ENCODE measurements around the gene MYO10.

The MYO10 gene

DNA sequence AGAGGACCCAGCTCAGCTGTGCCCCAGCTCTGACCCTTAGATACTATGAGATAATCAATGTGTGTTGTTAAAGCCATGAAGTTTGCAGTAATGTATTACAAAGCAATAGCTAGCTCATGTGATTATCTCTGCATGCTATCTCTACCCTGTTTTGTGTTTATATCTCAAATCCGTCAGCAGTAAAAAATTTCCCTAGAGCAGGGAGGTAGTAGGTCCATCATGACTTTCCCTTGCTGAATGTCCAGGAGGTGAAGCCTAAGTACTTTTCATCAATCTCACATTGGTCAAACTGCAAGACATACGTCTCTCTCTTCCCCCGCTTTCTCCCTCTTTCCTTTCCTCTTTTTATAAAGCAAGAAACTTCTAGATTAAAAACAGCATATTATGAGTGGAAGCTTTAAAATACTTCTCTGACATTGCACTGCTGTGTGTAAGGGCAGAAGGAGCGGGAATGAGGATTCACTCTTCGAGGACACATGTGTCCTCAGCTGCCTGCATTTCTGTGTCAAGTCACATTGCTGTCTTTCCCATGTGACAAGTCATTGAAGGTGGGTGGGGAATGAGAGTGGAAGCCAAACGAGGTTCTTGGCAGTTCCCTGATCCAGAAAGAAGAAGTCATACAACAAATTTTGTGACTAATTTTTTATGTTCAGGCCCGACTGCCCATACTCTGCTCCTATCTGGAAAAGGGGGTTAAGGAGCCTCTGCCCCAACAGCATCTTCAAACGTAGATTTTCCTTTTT, 226.2 kb downstream of the MYO10 start:
- DNase-seq (ENCODE audit: low spot score), result no peak

DNA sequence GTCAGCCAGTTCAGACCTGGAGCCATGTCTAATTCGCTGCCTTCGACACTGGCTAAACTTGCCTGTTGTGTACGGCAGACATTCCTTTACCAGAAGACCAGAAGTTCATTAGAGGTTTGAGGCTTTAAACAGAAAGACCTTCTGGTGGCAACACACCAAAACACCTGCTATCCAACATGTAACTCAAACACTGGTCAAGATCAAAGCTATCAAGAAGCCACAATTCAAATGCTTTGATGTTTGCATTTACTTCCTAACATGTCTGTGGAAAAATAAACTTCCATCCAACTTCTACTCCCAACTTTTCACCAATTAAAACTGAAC, 228.3 kb downstream of the MYO10 start:
- peak; percentile 93 for DNase-seq (ENCODE audit: low spot score)

DNA sequence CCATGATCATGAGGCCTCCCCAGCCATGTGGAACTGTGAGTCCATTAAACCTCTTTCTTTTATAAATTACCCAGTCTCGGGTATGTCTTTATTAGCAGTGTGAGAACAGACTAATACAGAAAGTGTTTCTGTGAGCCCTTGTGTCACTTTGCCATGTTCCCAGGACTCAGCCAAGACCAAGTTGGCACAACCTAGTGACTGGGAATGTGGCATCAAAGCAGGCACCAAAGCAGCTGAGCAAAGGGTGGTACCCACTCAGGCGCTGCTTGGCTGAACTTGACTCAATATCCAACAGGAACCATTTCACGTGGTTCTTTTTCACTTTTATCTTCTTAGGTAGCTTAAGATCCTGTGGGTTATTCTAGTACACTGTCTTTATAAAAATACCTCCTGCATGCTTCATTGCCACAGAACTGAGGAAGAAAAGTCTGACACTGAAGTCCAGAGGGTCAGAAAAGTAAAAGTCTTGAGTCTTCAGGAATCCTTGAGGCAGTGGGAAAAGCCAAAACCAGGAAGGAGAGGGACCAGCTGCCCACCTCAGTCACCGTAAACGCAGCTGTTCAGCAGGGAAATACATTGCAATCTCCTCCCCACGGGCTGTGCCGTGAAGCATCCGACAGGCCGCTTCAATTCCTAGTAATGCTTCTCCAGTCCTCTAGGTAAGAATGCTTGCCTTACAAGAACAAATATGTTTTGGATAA, 228.8 kb downstream of the MYO10 start:
- no peak for DNase-seq (ENCODE audit: low spot score)

DNA sequence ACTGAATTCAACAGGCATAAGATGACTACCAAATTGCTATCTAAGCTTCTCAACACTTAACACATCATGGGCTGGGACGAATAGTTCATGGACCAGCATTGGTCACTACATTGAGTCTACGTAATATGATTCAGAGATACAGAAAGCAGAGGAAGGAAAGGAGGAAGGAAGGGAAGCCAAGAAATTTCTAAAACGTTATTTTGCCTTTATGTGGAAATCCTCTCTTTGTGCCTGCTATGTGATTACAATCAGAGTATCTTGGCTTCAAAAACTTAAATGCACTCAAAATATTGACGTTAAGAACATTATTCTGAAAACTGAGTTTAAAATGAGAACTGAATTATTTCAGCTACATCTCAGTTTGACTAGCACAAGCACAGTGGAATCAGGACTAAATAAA, 231.1 kb downstream of the MYO10 start:
- no peak for DNase-seq (ENCODE audit: low spot score)

DNA sequence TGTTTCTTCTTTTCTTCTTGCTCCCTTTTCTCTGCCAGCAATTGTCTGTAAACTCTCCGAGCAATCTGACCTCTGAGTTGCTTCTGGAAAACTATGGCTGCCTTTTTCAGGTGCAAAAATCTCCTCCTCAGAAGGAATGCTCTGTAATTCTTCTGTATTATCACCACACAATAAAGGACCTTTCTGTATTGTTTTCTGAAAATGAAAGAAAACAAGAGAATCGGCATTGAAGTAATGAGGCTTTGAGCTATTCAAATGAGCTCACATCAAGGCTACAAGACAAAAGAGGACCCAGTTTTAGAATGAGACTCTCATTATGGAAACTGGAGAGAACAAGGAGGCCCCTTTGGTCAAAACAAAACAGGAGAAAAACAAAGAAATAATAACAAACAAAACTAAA, 233.1 kb downstream of the MYO10 start:
- no peak for DNase-seq (ENCODE audit: low spot score)

DNA sequence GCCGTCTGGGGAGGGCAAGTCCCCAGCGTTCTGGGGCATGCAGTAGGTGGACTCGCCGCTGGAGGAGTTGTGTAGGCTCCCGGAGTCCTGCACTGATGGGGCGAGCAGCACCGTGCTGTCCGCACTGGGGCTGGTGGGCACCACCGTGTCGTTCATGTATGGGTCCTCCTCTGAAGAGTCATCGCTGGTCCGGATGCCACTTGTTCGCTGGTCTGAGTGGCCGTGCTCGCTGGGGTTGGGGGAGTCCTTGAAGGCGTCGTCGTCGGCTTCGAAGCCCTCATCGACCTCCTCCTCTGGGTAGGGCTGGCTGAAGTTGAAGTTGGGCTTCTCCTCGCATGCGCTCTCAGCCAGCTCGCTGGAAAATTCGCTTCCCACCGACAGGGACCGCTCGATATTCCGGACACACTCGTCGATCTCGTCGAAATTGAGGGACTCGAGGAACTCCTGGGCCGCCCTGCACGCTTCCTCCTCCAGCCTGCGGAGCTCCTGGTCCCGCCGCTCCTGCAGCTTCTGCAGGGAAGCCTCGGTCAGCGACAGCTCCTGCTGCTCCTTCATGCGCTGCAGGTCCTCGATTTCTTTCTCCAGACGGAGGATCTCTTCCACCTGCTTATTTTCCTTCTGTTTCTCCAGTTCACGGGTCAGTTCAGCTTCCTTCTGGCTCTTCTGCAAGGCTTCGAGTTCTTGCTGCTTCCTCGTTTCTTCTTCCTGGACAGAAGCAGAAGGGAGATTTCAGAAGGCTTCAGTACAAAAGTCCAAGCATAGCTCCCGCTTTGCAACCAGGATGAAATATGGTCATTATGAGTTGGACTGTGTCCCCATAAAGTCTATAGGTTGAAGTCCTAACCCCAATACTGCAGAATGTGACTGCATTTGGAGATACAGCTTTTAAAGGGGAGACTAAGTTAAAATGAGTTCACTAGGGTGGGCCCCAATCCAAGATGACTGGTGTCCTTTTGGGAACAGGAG, 234.7 kb downstream of the MYO10 start:
- no peak for DNase-seq (ENCODE audit: low spot score)

DNA sequence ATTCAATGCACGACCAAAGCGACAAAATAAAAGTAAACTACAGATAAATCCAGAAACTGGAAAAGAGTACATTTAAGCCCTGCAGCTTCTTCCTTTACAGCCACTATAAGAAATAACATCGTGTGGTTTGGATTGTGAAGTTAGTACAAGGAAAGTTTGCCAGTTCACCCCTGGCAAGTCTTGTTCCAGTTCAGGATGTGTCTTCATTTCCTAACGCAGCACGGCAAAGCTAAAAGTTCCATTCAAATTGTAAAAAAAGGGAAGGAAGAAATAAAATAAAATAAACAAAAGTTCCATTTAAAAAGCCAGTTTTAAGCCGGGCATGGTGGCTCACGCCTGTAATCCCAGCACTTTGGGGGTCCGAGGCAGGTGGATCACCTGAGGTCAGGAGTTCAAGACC, 236.0 kb downstream of the MYO10 start:
- DNase-seq (ENCODE audit: low spot score), result no peak

DNA sequence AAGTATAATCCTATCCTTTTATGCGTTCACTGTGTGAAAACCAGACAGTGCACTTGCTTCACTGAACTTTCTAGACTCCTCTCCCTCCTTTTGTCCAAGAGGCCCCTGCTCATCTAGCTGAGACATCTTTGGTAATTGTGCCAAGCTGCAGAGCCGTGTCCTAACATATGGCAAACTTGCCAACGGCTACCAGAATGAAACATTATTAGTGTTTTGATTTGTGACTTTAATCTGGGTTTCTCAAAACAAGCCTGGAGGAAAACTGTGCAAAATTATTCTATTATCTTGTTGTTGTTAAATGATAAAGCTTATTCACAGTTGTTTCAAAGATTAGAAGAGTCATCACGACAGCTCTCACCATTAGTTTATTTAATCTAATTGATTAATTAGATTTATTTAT, 240.3 kb downstream of the MYO10 start:
- DNase-seq (ENCODE audit: low spot score), result no peak

DNA sequence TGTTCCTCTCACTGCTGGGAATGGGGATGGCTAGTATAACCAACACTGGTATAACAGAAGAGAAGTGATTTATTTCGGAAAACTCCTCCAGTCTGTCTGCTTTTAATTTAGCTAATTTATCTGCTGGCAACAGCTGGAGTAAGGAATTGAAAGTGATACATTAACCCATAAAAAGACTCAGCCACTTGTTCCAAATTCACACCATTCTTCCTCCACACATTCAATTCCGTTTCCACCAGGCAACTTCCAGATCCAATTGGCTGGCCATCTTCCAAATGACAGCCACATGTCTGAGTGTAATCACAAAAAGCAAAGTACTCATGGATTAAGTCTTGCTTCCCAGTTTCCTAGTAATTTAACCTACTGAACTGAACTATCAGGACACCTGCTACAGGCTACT, 242.2 kb downstream of the MYO10 start:
- no peak for DNase-seq (ENCODE audit: low spot score)

DNA sequence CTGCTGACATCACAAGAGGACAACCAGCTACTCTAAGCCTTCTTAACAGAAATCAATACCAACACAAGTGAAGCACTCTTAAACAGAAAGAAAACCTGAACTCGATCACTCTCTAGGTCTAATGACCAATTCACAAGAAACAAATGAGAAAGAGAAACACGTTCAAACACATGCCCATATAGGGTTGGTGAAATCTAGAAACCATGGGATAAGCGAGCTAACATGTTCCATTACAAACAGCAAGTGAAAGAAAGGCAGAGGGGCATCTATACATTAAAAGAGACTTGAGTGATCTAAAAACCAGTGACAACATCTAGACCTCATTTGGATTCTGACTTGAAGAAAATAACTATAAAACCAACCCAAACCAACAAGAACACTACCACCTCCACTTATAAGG, 244.4 kb downstream of the MYO10 start:
- no peak for DNase-seq (ENCODE audit: low spot score)

DNA sequence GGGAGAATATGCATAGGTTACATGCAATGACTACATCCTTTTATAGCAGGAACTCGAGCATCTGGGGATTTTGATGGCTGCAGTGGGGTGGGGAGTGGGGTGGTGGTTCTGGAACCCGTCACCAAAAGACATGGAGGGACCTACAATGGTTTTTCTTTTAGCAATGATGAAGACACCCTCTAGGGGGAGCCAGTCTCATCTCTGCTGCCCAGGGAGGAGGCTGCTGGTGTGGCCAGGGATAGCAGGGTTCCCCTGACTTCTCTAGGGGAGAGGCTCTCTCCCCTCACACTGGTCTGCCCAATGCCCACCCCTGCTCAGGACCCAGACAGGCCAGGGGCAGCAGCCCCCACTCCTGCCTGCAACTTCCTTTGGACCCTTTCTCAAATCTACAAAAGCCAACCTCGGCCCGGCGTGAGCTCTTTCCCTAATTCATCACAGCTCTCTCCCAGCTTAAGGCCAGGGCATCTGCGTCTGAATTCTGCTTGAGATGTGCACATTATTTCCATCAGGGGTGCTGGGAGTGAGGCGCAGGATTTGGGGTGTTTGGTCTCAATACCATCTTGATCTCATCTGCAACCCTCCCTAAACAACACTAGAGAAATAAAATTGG, 245.7 kb downstream of the MYO10 start:
- DNase-seq (ENCODE audit: low spot score), result peak; percentile 45

DNA sequence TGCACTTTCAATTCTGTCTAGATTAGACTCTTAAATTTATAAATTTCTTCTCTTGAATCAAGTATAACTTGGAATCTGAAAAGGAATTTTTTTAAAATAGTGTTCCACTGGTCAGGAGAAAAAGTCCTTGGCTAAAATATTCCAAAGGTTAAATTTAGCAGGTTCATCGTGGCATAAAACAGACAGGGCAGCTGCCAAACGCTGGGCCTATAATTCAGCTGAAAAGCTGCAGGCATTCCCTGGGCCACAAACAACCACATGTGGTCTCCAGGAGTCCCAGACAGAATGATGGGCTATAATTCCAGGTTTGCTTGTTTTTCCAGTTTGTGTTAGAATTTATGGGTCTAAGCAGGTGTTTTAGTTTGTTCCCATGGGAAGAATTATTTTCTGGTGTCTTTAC, 248.2 kb downstream of the MYO10 start:
- no peak for DNase-seq (ENCODE audit: low spot score)

DNA sequence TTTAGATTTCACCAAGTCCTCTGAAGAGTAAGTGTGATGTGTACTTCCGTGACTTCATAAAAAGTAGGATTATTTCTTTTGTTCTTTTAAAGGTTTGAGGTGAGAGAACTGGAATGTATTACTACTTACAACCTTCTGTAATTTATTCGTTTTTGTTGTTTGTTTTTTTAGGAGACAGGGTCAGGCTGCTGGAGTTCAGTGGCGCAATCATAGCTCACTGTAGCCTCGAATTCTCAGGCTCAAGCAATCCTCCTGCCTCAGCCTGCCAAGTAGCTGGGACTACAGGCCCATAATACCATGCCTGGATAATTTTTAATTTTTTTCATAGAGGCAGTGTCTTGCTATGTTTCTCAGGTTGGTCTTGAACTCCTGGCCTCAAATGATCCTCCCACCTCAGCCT, 251.0 kb downstream of the MYO10 start:
- no peak for DNase-seq (ENCODE audit: low spot score)

DNA sequence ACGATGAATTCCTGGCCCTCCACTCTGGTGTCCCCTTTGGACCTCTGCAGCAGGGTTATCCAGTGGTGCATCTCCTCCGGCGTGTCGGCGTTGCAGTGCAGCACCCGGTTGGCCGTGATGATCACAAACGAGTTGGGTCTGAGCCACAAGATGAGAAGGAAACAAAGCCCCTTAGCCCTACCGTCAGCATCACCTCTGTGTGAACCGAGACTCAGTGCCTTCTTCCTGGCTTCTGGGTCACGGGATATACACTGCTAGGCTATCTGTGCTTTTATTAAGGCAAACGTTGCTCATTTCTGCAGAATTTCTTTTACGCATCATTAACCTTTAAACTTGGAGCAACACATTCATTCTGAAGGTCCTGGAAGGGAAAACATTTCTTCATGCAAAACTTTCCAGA, 254.2 kb downstream of the MYO10 start:
- DNase-seq (ENCODE audit: low spot score), result no peak

DNA sequence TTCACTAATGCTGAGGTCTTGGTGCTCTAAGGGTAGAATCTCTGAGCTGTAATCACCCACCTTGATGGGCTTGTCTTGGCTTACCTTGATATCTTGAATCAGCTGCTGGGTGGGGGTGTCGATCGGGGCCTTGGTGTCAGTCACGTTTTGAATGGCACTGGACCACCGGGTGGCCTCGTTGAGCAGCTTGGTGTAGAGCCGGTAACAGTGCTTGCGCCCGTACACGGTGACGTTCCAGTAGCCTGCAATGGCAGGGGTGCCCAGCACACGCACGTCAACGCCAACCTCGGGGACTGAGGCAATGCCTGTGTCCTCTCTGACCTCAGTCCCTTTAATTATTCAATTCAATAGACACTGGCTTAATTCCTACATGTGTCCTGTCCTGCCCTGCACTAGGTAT, 256.2 kb downstream of the MYO10 start:
- DNase-seq (ENCODE audit: low spot score), result no peak

DNA sequence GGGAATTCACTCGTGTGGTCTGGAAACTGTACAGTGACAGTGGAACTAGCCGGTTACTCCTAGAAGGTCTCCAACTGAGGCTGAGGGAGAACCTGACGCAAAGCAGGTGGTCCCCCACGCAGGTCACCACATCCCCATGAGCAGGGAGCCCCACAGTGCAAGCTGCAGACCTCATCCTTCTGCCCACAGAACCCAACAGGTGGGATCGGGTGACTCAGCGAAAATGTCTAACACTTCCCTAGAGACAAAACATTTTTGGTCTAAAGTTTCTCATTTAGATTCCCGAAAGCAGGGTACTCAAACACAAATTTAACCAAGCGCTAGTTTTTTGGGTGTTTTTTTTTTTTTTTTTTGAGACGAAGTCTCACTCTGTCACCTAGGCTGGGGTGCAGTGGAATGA, 256.9 kb downstream of the MYO10 start:
- DNase-seq (ENCODE audit: low spot score), result no peak

DNA sequence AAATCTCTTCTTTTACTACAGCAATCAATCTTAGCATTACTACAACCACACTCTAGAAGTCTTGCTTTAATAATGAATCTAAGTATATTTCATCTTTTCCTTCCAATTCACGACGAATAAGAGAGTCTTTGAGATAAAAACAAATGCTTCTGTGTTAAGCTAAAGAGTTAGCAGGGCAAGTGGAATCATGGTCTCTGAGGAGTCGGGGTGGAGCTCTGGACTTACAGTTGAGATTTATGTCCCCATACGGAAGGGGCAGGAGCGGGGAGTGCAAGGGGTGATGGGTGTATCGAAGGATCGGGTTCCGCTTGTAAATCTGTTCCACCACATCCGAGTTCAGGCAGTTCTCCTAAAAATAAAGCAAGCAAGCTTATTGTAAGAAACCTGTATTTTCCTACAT, 260.3 kb downstream of the MYO10 start:
- no peak for DNase-seq (ENCODE audit: low spot score)

DNA sequence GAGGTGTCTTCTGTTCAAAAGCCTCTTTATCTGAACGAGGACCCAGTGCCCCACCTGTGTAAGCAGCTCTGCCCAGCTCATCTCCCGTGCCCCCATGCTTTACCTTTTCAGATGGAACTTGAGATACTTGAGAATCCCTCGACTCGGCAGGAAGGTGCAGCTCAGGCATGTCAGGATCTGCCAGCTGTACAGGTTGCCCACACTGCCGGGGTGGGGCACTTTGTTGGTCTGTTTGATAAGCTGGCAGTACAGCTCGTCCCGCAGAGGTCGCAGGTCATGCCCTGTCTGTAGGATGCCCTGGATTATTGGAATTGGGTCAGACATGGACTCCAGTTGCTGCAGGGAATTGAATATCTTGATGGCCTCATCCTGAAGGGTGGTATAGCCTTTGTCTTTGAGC, 261.3 kb downstream of the MYO10 start:
- no peak for DNase-seq (ENCODE audit: low spot score)

DNA sequence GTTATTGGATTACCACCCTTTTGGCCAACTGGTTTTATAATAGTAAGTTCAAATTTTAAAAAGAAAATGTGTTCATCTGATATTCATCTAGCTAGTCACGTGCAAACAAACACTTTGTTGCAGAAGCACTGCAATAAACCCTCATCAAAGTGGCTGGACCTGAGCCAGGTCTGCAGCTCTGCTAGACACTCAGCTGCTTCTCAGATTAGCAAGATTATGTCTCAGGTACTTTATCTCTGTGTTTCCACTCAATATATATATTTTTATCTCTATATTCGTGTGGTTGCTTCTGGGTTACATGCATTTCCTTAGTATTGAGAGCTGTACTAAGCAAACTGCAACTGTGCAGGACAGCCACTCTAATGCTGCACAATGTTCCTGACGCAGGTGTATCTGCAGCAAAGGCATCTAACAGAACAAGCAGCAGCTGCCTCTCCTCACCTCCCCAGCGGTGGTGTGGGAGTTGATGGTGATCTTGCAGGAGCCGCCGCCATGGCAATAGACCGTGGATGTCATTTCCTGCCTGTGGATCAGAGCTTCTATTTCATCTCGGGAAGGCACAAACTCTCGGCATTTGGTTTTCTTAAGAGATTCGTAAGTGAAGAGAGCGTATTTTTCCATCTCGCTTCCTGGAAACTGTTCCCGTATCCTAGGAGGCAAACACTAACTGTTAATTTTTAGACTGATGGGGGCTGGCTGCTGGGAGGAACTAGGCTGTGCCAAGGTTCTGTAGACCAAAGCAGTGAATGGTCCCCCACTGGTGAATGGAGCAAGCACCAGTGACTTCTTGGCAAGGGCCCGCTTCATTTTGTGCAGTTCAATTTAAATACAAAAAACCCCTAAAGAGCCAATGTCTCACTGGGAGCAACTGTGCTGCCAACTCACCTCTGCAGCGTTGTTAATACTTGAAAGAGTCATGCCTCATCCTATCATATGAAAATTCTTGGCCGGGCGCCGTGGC, 262.6 kb downstream of the MYO10 start:
- no peak for DNase-seq (ENCODE audit: low spot score)

DNA sequence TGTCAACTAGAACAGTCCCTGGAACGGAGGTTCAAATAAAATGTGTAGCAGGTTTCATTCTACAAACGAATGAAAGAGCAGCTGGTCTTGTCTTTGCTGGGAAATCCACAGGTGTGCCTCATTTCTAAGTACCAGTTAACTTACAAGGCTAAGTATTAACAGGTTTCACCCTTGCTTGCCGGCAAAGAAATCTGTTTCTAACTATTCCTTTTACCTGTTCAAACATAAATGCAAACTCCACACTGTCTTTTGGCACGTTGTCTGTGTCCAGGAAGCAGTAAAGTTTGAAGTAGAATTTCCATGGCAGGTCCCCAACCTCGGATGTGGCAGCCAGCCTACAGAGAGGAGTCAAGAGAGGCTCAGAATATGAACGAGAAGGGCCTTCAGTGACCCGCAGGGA, 264.9 kb downstream of the MYO10 start:
- DNase-seq (ENCODE audit: low spot score), result no peak

DNA sequence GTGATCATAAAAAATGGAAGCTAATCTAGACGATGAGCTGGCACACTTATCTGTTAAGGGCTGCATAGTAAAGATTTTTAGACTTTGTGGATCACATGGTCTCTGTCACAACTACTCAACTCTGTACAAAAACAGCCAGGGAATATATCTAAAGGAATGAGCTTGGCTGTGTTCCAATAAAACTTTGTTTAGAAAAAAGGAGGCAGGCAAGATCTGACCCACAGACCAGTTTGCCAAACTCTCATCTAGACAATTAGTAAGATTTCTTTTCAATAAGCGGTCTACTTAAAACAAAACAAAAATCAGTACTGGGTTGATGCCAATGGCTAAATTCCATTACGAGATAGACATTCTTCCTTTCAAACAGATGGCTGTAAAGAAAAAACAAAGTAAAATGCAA, 266.3 kb downstream of the MYO10 start:
- no peak for DNase-seq (ENCODE audit: low spot score)

Measured in SW480 (cell line).